ENCODE results near the gene MAP1LC3A. TPM values are rescaled to one million over a fixed set of nuclear protein-coding genes. Genes with fewer than 3 reads are reported as not detected.

The MAP1LC3A gene
- total RNA-seq, 1 experiment from 2014 or later, result 0.10 TPM

- Histone ChIP-seq H3K9me3 (replicated peaks) (no peaks in the 10 kb centered on the region), H3K27me3 (no peaks in the 10 kb centered on the region), H3K36me3 (no peaks in the 10 kb centered on the region), H3K27ac (no peak overlapping the region), H3K4me1 (no peaks in the 10 kb centered on the region), H3K4me3 (no peak overlapping the region)
- DNase-seq, result no peak
These were observed 13.2 kb downstream of the MAP1LC3A start for GRCh38 chr20:34571753-34572152.

- Histone ChIP-seq H3K9me3 (replicated peaks) (no peaks in the 10 kb centered on the region), H3K4me1 (no peaks in the 10 kb centered on the region), H3K27me3 (no peaks in the 10 kb centered on the region), H3K36me3 (no peaks in the 10 kb centered on the region), H3K27ac (no peak overlapping the region), H3K4me3 (no peak overlapping the region)
- no peak for DNase-seq
These were observed 15.2 kb downstream of the MAP1LC3A start for GRCh38 chr20:34573541-34574300.

GRCh38 chr20:34574426-34574825 is 15.9 kb downstream of the MAP1LC3A start:
- H3K4me3 ChIP-seq, result no peak overlapping the region
- DNase-seq, result no peak
- H3K36me3 ChIP-seq, result no peaks in the 10 kb centered on the region
- H3K27ac ChIP-seq, result no peak overlapping the region
- H3K27me3 ChIP-seq, result no peaks in the 10 kb centered on the region
- H3K4me1 ChIP-seq, result no peaks in the 10 kb centered on the region
- H3K9me3 ChIP-seq (replicated peaks), result no peaks in the 10 kb centered on the region

GRCh38 chr20:34574861-34575260 is 16.3 kb downstream of the MAP1LC3A start:
- H3K27me3 ChIP-seq, result no peaks in the 10 kb centered on the region
- no peaks in the 10 kb centered on the region for H3K9me3 ChIP-seq (replicated peaks)
- no peaks in the 10 kb centered on the region for H3K36me3 ChIP-seq
- no peaks in the 10 kb centered on the region for H3K4me1 ChIP-seq
- no peak for DNase-seq
- no peak overlapping the region for H3K4me3 ChIP-seq
- no peak overlapping the region for H3K27ac ChIP-seq

GRCh38 chr20:34575271-34575670 is 16.8 kb downstream of the MAP1LC3A start:
- no peak for DNase-seq
- no peak overlapping the region for H3K27ac ChIP-seq
- no peaks in the 10 kb centered on the region for H3K36me3 ChIP-seq
- H3K9me3 ChIP-seq (replicated peaks), result no peaks in the 10 kb centered on the region
- no peaks in the 10 kb centered on the region for H3K27me3 ChIP-seq
- H3K4me3 ChIP-seq, result no peak overlapping the region
- no peaks in the 10 kb centered on the region for H3K4me1 ChIP-seq

GRCh38 chr20:34575756-34576155 is 17.2 kb downstream of the MAP1LC3A start:
- no peak for DNase-seq
- Histone ChIP-seq H3K27me3 (no peaks in the 10 kb centered on the region), H3K36me3 (no peaks in the 10 kb centered on the region), H3K4me3 (no peak overlapping the region), H3K9me3 (replicated peaks) (no peaks in the 10 kb centered on the region), H3K27ac (no peak overlapping the region), H3K4me1 (no peaks in the 10 kb centered on the region)

- no peak overlapping the region for H3K27ac ChIP-seq
- H3K9me3 ChIP-seq (replicated peaks), result no peaks in the 10 kb centered on the region
- H3K4me1 ChIP-seq, result no peaks in the 10 kb centered on the region
- no peaks in the 10 kb centered on the region for H3K36me3 ChIP-seq
- DNase-seq, result no peak
- H3K4me3 ChIP-seq, result no peak overlapping the region
- H3K27me3 ChIP-seq, result no peaks in the 10 kb centered on the region
These were observed 18.5 kb downstream of the MAP1LC3A start for GRCh38 chr20:34577061-34577460.

- H3K9me3 ChIP-seq (replicated peaks), result no peaks in the 10 kb centered on the region
- no peaks in the 10 kb centered on the region for H3K27me3 ChIP-seq
- H3K36me3 ChIP-seq, result no peaks in the 10 kb centered on the region
- no peak overlapping the region for H3K4me3 ChIP-seq
- no peak for DNase-seq
- H3K27ac ChIP-seq, result no peak overlapping the region
- no peaks in the 10 kb centered on the region for H3K4me1 ChIP-seq
These were observed 19.5 kb downstream of the MAP1LC3A start for GRCh38 chr20:34578025-34578424.

- Histone ChIP-seq H3K4me1 (no peaks in the 10 kb centered on the region), H3K36me3 (no peaks in the 10 kb centered on the region), H3K27me3 (no peaks in the 10 kb centered on the region), H3K9me3 (replicated peaks) (no peaks in the 10 kb centered on the region), H3K4me3 (no peak overlapping the region), H3K27ac (no peak overlapping the region)
- DNase-seq, result no peak
These were observed 20.0 kb downstream of the MAP1LC3A start for GRCh38 chr20:34578521-34578920.

GRCh38 chr20:34579191-34579978 is 20.9 kb downstream of the MAP1LC3A start:
- Histone ChIP-seq H3K27me3 (no peaks in the 10 kb centered on the region), H3K27ac (no peak overlapping the region), H3K4me1 (no peaks in the 10 kb centered on the region), H3K9me3 (replicated peaks) (no peaks in the 10 kb centered on the region), H3K36me3 (0 out of 2 replicates have a peak, but pooled peaks cover 2% of the 10 kb centered on the region), H3K4me3 (no peak overlapping the region)
- DNase-seq, result peak; percentile 51 to 66

GRCh38 chr20:34579979-34580940 is 21.7 kb downstream of the MAP1LC3A start:
- Histone ChIP-seq H3K27me3 (no peaks in the 10 kb centered on the region), H3K27ac (no peak overlapping the region), H3K36me3 (0 out of 2 replicates have a peak, but pooled peaks cover 2% of the 10 kb centered on the region), H3K4me1 (no peaks in the 10 kb centered on the region), H3K4me3 (no peak overlapping the region), H3K9me3 (replicated peaks) (no peaks in the 10 kb centered on the region)
- no peak for DNase-seq

GRCh38 chr20:34581341-34582184 is 23.0 kb downstream of the MAP1LC3A start:
- Histone ChIP-seq H3K9me3 (replicated peaks) (no peaks in the 10 kb centered on the region), H3K4me1 (no peaks in the 10 kb centered on the region), H3K36me3 (0 out of 2 replicates have a peak, but pooled peaks cover 2% of the 10 kb centered on the region), H3K4me3 (no peak overlapping the region), H3K27ac (no peak overlapping the region), H3K27me3 (no peaks in the 10 kb centered on the region)
- DNase-seq, result no peak

GRCh38 chr20:34582221-34582620 is 23.7 kb downstream of the MAP1LC3A start:
- Histone ChIP-seq H3K27ac (no peak overlapping the region), H3K27me3 (no peaks in the 10 kb centered on the region), H3K9me3 (replicated peaks) (no peaks in the 10 kb centered on the region), H3K36me3 (peaks cover 4% of the 10 kb centered on the region), H3K4me3 (no peak overlapping the region), H3K4me1 (no peaks in the 10 kb centered on the region)
- DNase-seq, result no peak

- Histone ChIP-seq H3K4me3 (no peak overlapping the region), H3K27ac (no peak overlapping the region), H3K27me3 (no peaks in the 10 kb centered on the region), H3K36me3 (peaks cover 10% of the 10 kb centered on the region), H3K4me1 (no peaks in the 10 kb centered on the region), H3K9me3 (replicated peaks) (no peaks in the 10 kb centered on the region)
- no peak for DNase-seq
These were observed 24.4 kb downstream of the MAP1LC3A start for GRCh38 chr20:34582911-34583310.
